ENCODE measurements around the gene STXBP5.

The STXBP5 gene

GRCh38 chr6:147159536-147160374, 44.5 kb upstream of the STXBP5 start:
- H3K9ac ChIP-seq (ENCODE audit: low read length), result no peak overlapping the region
- H3K4me1 ChIP-seq (ENCODE audit: insufficient read depth, low read length, severe bottlenecking), result no peaks in the 10 kb centered on the region
- no peaks in the 10 kb centered on the region for H4K20me1 ChIP-seq (ENCODE audit: insufficient read depth, low read length)
- no peaks in the 10 kb centered on the region for H3K9me2 ChIP-seq (ENCODE audit: low read depth, low read length)
- no peaks in the 10 kb centered on the region for H3K36me3 ChIP-seq (ENCODE audit: insufficient read depth, low read length)
- H3K9me3 ChIP-seq (ENCODE audit: low read length), result no peaks in the 10 kb centered on the region
- H3K79me2 ChIP-seq (ENCODE audit: insufficient read depth, low read length), result no peaks in the 10 kb centered on the region; the same call in 1 of the 2 replicates
- H3K27ac ChIP-seq (ENCODE audit: low read depth, low read length, poor library complexity, severe bottlenecking), result no peak overlapping the region
- H3F3A ChIP-seq (ENCODE audit: insufficient read depth, low read length), result no peaks in the 10 kb centered on the region
- TF ChIP-seq CTCF (IDR thresholded peaks at IDR 0.05; ENCODE audit: low read length) (no peak), EZH2 (IDR thresholded peaks at IDR 0.05; ENCODE audit: borderline replicate concordance, low read length) (no peak)
- H2AFZ ChIP-seq (ENCODE audit: low read length), result no peak overlapping the region
- H3K4me3 ChIP-seq (ENCODE audit: low read depth, low read length, poor library complexity, severe bottlenecking), result no peak overlapping the region
- no peak overlapping the region for H3K4me2 ChIP-seq (ENCODE audit: low read length)
- no peaks in the 10 kb centered on the region for H3K27me3 ChIP-seq (ENCODE audit: insufficient read depth, low read length)

- H4K20me1 ChIP-seq (ENCODE audit: insufficient read depth, low read length), result no peaks in the 10 kb centered on the region
- no peaks in the 10 kb centered on the region for H3K9me3 ChIP-seq (ENCODE audit: low read length)
- H3K4me1 ChIP-seq (ENCODE audit: insufficient read depth, low read length, severe bottlenecking), result no peaks in the 10 kb centered on the region
- no peaks in the 10 kb centered on the region for H3F3A ChIP-seq (ENCODE audit: insufficient read depth, low read length)
- H3K79me2 ChIP-seq (ENCODE audit: insufficient read depth, low read length), result no peaks in the 10 kb centered on the region; the same call in 1 of the 2 replicates
- H3K4me2 ChIP-seq (ENCODE audit: low read length), result no peak overlapping the region
- no peaks in the 10 kb centered on the region for H3K27me3 ChIP-seq (ENCODE audit: insufficient read depth, low read length)
- no peak overlapping the region for H3K4me3 ChIP-seq (ENCODE audit: low read depth, low read length, poor library complexity, severe bottlenecking)
- no peak overlapping the region for H3K9ac ChIP-seq (ENCODE audit: low read length)
- TF ChIP-seq EZH2 (IDR thresholded peaks at IDR 0.05; ENCODE audit: borderline replicate concordance, low read length), result no peak
- no peak for TF ChIP-seq CTCF (IDR thresholded peaks at IDR 0.05; ENCODE audit: low read length)
- H3K36me3 ChIP-seq (ENCODE audit: insufficient read depth, low read length), result no peaks in the 10 kb centered on the region
- H2AFZ ChIP-seq (ENCODE audit: low read length), result no peak overlapping the region
- H3K9me2 ChIP-seq (ENCODE audit: low read depth, low read length), result no peaks in the 10 kb centered on the region
- H3K27ac ChIP-seq (ENCODE audit: low read depth, low read length, poor library complexity, severe bottlenecking), result no peak overlapping the region
Measured at GRCh38 chr6:147160593-147160992, 43.6 kb upstream of the STXBP5 start.

- no peak overlapping the region for H3K4me3 ChIP-seq (ENCODE audit: low read depth, low read length, poor library complexity, severe bottlenecking)
- H3F3A ChIP-seq (ENCODE audit: insufficient read depth, low read length), result no peaks in the 10 kb centered on the region
- H3K27me3 ChIP-seq (ENCODE audit: insufficient read depth, low read length), result no peaks in the 10 kb centered on the region
- H3K9ac ChIP-seq (ENCODE audit: low read length), result no peak overlapping the region
- no peak overlapping the region for H3K27ac ChIP-seq (ENCODE audit: low read depth, low read length, poor library complexity, severe bottlenecking)
- H2AFZ ChIP-seq (ENCODE audit: low read length), result no peak overlapping the region
- H3K36me3 ChIP-seq (ENCODE audit: insufficient read depth, low read length), result no peaks in the 10 kb centered on the region
- no peaks in the 10 kb centered on the region for H3K9me3 ChIP-seq (ENCODE audit: low read length)
- no peaks in the 10 kb centered on the region for H3K4me1 ChIP-seq (ENCODE audit: insufficient read depth, low read length, severe bottlenecking)
- no peaks in the 10 kb centered on the region for H4K20me1 ChIP-seq (ENCODE audit: insufficient read depth, low read length)
- H3K9me2 ChIP-seq (ENCODE audit: low read depth, low read length), result no peaks in the 10 kb centered on the region
- no peaks in the 10 kb centered on the region; the same call in 1 of the 2 replicates for H3K79me2 ChIP-seq (ENCODE audit: insufficient read depth, low read length)
- TF ChIP-seq CTCF (IDR thresholded peaks at IDR 0.05; ENCODE audit: low read length) (no peak), EZH2 (IDR thresholded peaks at IDR 0.05; ENCODE audit: borderline replicate concordance, low read length) (no peak)
- no peak overlapping the region for H3K4me2 ChIP-seq (ENCODE audit: low read length)
Measured at GRCh38 chr6:147161253-147161973, 42.8 kb upstream of the STXBP5 start.
